Smooth muscle cell (in vitro differentiated cells): ENCODE measurements around the gene NPHP4. TPM values are rescaled to one million over a fixed set of nuclear protein-coding genes. Genes with fewer than 3 reads are reported as not detected.

Source experiments
- DNase-seq: peaks from one replicate; lab custom pipeline; 2025; ENCODE audit not compliant: unreplicated experiment; lab: John Stamatoyannopoulos, UW
- H2AFZ ChIP-seq: fragments of 200-600 bp; sonication (generic); 2 replicates; pipeline ENCODE4 v1.6.0; 2016; ENCODE audit warnings: antibody characterized with exemption, low read depth, mild to moderate bottlenecking
- H3F3A ChIP-seq: fragments of 200-600 bp; sonication (generic); 2 replicates; pipeline ENCODE4 v1.6.0; 2017; ENCODE audit warnings: antibody characterized with exemption, low read depth
- H3K27ac ChIP-seq: fragments of 200-600 bp; sonication (generic); 2 replicates; pipeline ENCODE4 v1.5.1; 2016; ENCODE audit warnings: low read depth, mild to moderate bottlenecking
- H3K27me3 ChIP-seq: fragments of 200-600 bp; sonication (generic); 2 replicates; pipeline ENCODE4 v1.6.1; 2016; ENCODE audit warnings: low read depth, mild to moderate bottlenecking
- H3K36me3 ChIP-seq: fragments of 200-600 bp; sonication (generic); 2 replicates; pipeline ENCODE4 v1.5.1; 2016; ENCODE audit warnings: low read depth
- H3K4me1 ChIP-seq: fragments of 200-600 bp; sonication (generic); 2 replicates; pipeline ENCODE4 v1.5.1; 2016; ENCODE audit warnings: low read depth
- H3K4me2 ChIP-seq: fragments of 200-600 bp; sonication (generic); 2 replicates; pipeline ENCODE4 v1.6.0; 2016; ENCODE audit warnings: mild to moderate bottlenecking
- H3K4me3 ChIP-seq: fragments of 200-600 bp; sonication (generic); 2 replicates; pipeline ENCODE4 v1.5.1; 2016; ENCODE audit warnings: mild to moderate bottlenecking
- H3K79me2 ChIP-seq: fragments of 200-600 bp; sonication (generic); 2 replicates; pipeline ENCODE4 v1.6.0; 2016; ENCODE audit warnings: low read depth, mild to moderate bottlenecking
- H3K9ac ChIP-seq: fragments of 200-600 bp; sonication (generic); 2 replicates; pipeline ENCODE4 v1.6.0; 2016; ENCODE audit warnings: low read depth
- H3K9me3 ChIP-seq: fragments of 200-600 bp; sonication (generic); replicated peaks from 2 replicates; pipeline ENCODE4 v1.5.1; 2016; ENCODE audit warnings: low read depth
- H4K20me1 ChIP-seq: fragments of 200-600 bp; sonication (generic); 2 replicates; pipeline ENCODE4 v1.6.0; 2016; ENCODE audit warnings: low read depth
- CTCF ChIP-seq: fragments of 200-600 bp; sonication (generic); IDR thresholded peaks from 2 replicates; pipeline ENCODE4 v1.5.1; 2017; ENCODE audit warnings: borderline replicate concordance, mild to moderate bottlenecking, antibody characterized with exemption; ENCODE audit not compliant: insufficient read depth, poor library complexity, severe bottlenecking
- WGBS: methylation state at CpG from one replicate; pipeline ENCODE4 v1.1.7; 2016; ENCODE audit warnings: low lambda C conversion rate; 5-methylcytosine and 5-hydroxymethylcytosine counted together
- polyA plus RNA-seq: library from polyadenylated mRNA; unstranded; fragments of >200 nt; fragmentation: Nextera tagmentation; extraction: Ambion mirVana; gene quantifications from 2 replicates; pipeline ENCODE4 v1.2.1, GENCODE V29; 2016
- total RNA-seq: library from RNA; depleted of rRNA; stranded (reverse); fragments of >200 nt; gene quantifications from 2 replicates; pipeline ENCODE4 v1.2.3, GENCODE V29; 2014

The NPHP4 gene
- total and polyA plus RNA-seq, 2 experiments from 2014 or later = 5.4 to 8.4 TPM

- no peaks in the 10 kb centered on the region for H4K20me1 ChIP-seq
- no peak overlapping the region for H3K4me2 ChIP-seq
- no peak for DNase-seq
- no peaks in the 10 kb centered on the region for H3K79me2 ChIP-seq
- no peaks in the 10 kb centered on the region for H3K36me3 ChIP-seq
- 95% methylated on average over 19 of the region's 19 CpGs for WGBS
- peaks cover 17% of the 10 kb centered on the region for H3K27me3 ChIP-seq
- H3K4me3 ChIP-seq = no peak overlapping the region
- no peak overlapping the region for H2AFZ ChIP-seq
- no peak for TF ChIP-seq CTCF
- H3F3A ChIP-seq = no peaks in the 10 kb centered on the region
- no peaks in the 10 kb centered on the region for H3K4me1 ChIP-seq
- no peak overlapping the region for H3K27ac ChIP-seq
- no peaks in the 10 kb centered on the region for H3K9me3 ChIP-seq
- no peak overlapping the region for H3K9ac ChIP-seq
Observed at GRCh38 chr1:6028042-6028850, 36.0 kb upstream of the NPHP4 start.

GRCh38 chr1:6027591-6027990, 35.4 kb upstream of the NPHP4 start:
- no peak for TF ChIP-seq CTCF
- 87% methylated on average over 10 of the region's 10 CpGs for WGBS
- Histone ChIP-seq H3K27me3 (peaks cover 15% of the 10 kb centered on the region), H3K79me2 (no peaks in the 10 kb centered on the region), H3K4me3 (no peak overlapping the region), H2AFZ (no peak overlapping the region), H3K9ac (no peak overlapping the region), H3K4me1 (no peaks in the 10 kb centered on the region), H3K27ac (no peak overlapping the region), H3K36me3 (no peaks in the 10 kb centered on the region), H3F3A (no peaks in the 10 kb centered on the region), H4K20me1 (no peaks in the 10 kb centered on the region), H3K4me2 (no peak overlapping the region), H3K9me3 (no peaks in the 10 kb centered on the region)
- no peak for DNase-seq

DNA sequence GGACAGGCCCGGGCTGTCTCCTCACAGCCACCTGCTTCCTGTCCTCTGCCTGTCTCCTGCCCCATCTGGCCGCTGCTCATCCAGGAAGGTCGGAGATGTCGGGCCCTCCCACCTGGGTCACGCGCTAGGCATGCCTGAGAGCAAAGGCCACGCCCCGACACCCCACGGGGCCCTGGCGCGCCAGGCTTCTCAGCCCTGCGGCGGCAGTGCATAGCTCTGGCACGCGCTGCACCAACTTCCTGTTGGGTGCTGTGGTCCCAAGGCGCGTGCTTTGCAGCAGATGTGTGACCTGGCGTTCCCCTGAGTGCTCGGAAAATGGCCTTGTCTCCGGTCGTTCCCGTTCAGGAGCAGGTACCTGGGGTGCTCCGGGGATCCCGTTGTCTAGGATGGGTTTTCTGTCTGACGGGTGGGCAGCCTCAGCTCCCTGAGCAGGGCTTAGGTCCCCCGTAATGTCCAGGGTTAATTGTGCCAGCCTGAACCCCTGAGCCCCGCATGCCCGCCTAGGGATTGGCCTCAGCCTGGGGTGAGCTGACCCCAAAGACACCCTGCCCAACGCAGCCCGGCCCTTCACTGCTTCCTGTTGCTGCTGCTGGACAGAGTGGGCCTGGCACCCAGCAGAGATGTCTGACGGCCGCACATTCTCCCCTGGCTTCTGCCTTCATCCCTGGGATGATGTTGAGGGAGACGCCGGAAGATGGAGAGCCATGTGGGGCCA, 34.0 kb upstream of the NPHP4 start:
- TF ChIP-seq CTCF = no peak
- Histone ChIP-seq H3K36me3 (no peaks in the 10 kb centered on the region), H3K9me3 (no peaks in the 10 kb centered on the region), H3K27me3 (peaks cover 4% of the 10 kb centered on the region), H2AFZ (no peak overlapping the region), H3K27ac (no peak overlapping the region), H3K4me3 (no peak overlapping the region), H3K79me2 (no peaks in the 10 kb centered on the region), H4K20me1 (no peaks in the 10 kb centered on the region), H3K4me1 (no peaks in the 10 kb centered on the region), H3F3A (no peaks in the 10 kb centered on the region), H3K4me2 (no peak overlapping the region), H3K9ac (no peak overlapping the region)
- no peak for DNase-seq
- 58% methylated on average over 33 of the region's 34 CpGs for WGBS
